SK-N-SH (cell line): Measurements from ENCODE around the gene PSD. TPM values are rescaled to one million over a fixed set of nuclear protein-coding genes. Genes with fewer than 3 reads are reported as not detected.
A peak's percentile ranks its signal among the peaks of the same experiment; 100 is the strongest.

Source experiments
- CTCF ChIA-PET: fragments of 300-600, 350-600 bp; formaldehyde crosslinking; extraction: SDS; loops from one replicate; lab custom pipeline; 2021; lab: Yijun Ruan, JAX
- POLR2A ChIA-PET: fragments of 350-600 bp; sonication (Branson Sonifier 250); formaldehyde crosslinking; extraction: SDS; loops from one replicate; lab custom pipeline; 2020; ENCODE audit warnings: antibody characterized with exemption, inconsistent platforms; lab: Yijun Ruan, JAX
- DNase-seq: peaks from one replicate; pipeline ENCODE4 v3.0.0; 2012
- H2AFZ ChIP-seq: fragments of 200-600 bp; sonication (generic); 2 replicates; pipeline ENCODE4 v1.8.1; 2016; ENCODE audit warnings: antibody characterized with exemption, mild to moderate bottlenecking, low read depth
- H3F3A ChIP-seq: fragments of 200-600 bp; sonication (generic); replicated peaks from 2 replicates; pipeline ENCODE3; 2016; ENCODE audit warnings: antibody characterized with exemption, mild to moderate bottlenecking; ENCODE audit not compliant: insufficient read depth
- H3K27ac ChIP-seq, 2 experiments: fragments of 200-500 bp in 1 of 2; fragments of 200-600 bp in 1 of 2; sonication (Bioruptor generic) in 1 of 2; sonication (generic), shearing (Covaris generic) in 1 of 2; 2 replicates each; pipeline versions ENCODE4 v1.5.1 to v1.6.1; 2014 to 2016; ENCODE audit warnings: low read depth in 2 of 2, inconsistent platforms in 1 of 2, low read length in 1 of 2, mild to moderate bottlenecking in 1 of 2, mixed read lengths in 1 of 2
- H3K27me3 ChIP-seq: fragments of 200-600 bp; sonication (generic), shearing (Covaris generic); 2 replicates; pipeline ENCODE4 v1.6.1; 2016; ENCODE audit warnings: mixed run types; ENCODE audit not compliant: insufficient read depth
- H3K36me3 ChIP-seq, 2 experiments: fragments of 200-500 bp in 1 of 2; fragments of 200-600 bp in 1 of 2; sonication (Bioruptor generic) in 1 of 2; sonication (generic) in 1 of 2; replicated peaks in 1 of 2; 2 replicates each; pipeline versions ENCODE3 to v1.5.1; 2014 to 2016; ENCODE audit warnings: low read length in 1 of 2, mild to moderate bottlenecking in 1 of 2; ENCODE audit not compliant: insufficient read depth in 2 of 2, control insufficient read depth in 1 of 2
- H3K4me1 ChIP-seq, 2 experiments: fragments of 200-500 bp in 1 of 2; fragments of 200-600 bp in 1 of 2; sonication (Bioruptor generic) in 1 of 2; sonication (generic), shearing (Covaris generic) in 1 of 2; 2 replicates each; pipeline versions ENCODE4 v1.5.1 to v1.6.1; 2014 to 2016; ENCODE audit warnings: low read depth in 1 of 2, low read length in 1 of 2, mixed run types in 1 of 2; ENCODE audit not compliant: insufficient read depth in 2 of 2, control insufficient read depth in 1 of 2
- H3K4me2 ChIP-seq: fragments of 200-600 bp; sonication (generic), shearing (Covaris generic); 2 replicates; pipeline ENCODE4 v1.6.1; 2017; ENCODE audit warnings: mixed run types
- H3K4me3 ChIP-seq, 2 experiments: fragments of 200-500 bp in 1 of 2; fragments of 200-600 bp in 1 of 2; sonication (Bioruptor generic) in 1 of 2; sonication (generic), shearing (Covaris generic) in 1 of 2; 2 replicates each; pipeline versions ENCODE4 v1.5.1 to v1.8.1; 2014 to 2016; ENCODE audit warnings: low read depth in 2 of 2, inconsistent platforms in 1 of 2, low read length in 1 of 2, mild to moderate bottlenecking in 1 of 2, mixed read lengths in 1 of 2, moderate library complexity in 1 of 2
- H3K79me2 ChIP-seq: fragments of 200-600 bp; sonication (generic); 2 replicates; pipeline ENCODE4 v1.8.1; 2017; ENCODE audit warnings: mild to moderate bottlenecking; ENCODE audit not compliant: insufficient read depth
- H3K9ac ChIP-seq: fragments of 200-600 bp; sonication (generic); 2 replicates; pipeline ENCODE4 v1.6.1; 2017; ENCODE audit warnings: mixed run types
- H3K9me2 ChIP-seq: fragments of 200-600 bp; sonication (generic); 2 replicates; pipeline ENCODE4 v1.6.1; 2017; ENCODE audit warnings: mixed run types
- H3K9me3 ChIP-seq: fragments of 200-600 bp; sonication (generic); 2 replicates; pipeline ENCODE4 v1.6.1; 2017; ENCODE audit warnings: mixed run types, mild to moderate bottlenecking, moderate library complexity
- H4K20me1 ChIP-seq: fragments of 200-600 bp; sonication (generic); 2 replicates; pipeline ENCODE4 v1.6.1; 2017; ENCODE audit warnings: mild to moderate bottlenecking, mixed run types; ENCODE audit not compliant: insufficient read depth
- CHD2 ChIP-seq: fragments of 150-350 bp; IDR thresholded peaks from 2 replicates; pipeline ENCODE4 v1.6.1; 2018; ENCODE audit warnings: low read length; ENCODE audit not compliant: partially characterized antibody
- ELF1 ChIP-seq: IDR thresholded peaks from 2 replicates; pipeline ENCODE4 v1.4.0; 2012
- EZH2phosphoT487 ChIP-seq: fragments of 200-600 bp; sonication (generic); IDR thresholded peaks from 2 replicates; pipeline ENCODE4 v1.6.1; 2017; ENCODE audit warnings: low read depth, mixed run types, mild to moderate bottlenecking, antibody characterized with exemption, moderate library complexity, borderline replicate concordance
- FOSL2 ChIP-seq: IDR thresholded peaks from 2 replicates; pipeline ENCODE4 v1.4.0; 2012; ENCODE audit warnings: low read depth, mild to moderate bottlenecking, moderate library complexity, borderline replicate concordance
- FOXM1 ChIP-seq: IDR thresholded peaks from 2 replicates; pipeline ENCODE4 v1.4.0; 2012; ENCODE audit warnings: low read depth, mild to moderate bottlenecking
- GABPA ChIP-seq: IDR thresholded peaks from 2 replicates; pipeline ENCODE4 v1.4.0; 2012; ENCODE audit warnings: low read depth, mild to moderate bottlenecking
- GATA2 ChIP-seq: sonication (generic); formaldehyde crosslinking; IDR thresholded peaks from 2 replicates; pipeline ENCODE4 v1.5.0; 2020; ENCODE audit warnings: mild to moderate bottlenecking, missing genetic modification reagents
- JUND ChIP-seq: IDR thresholded peaks from 2 replicates; pipeline ENCODE4 v1.4.0; 2012
- MXI1 ChIP-seq: IDR thresholded peaks from 2 replicates; pipeline ENCODE4 v1.6.1; 2012; ENCODE audit warnings: mild to moderate bottlenecking, low read depth, low read length, improper control_type of control experiment
- SIN3A ChIP-seq: IDR thresholded peaks from 2 replicates; pipeline ENCODE4 v1.6.1; 2012; ENCODE audit warnings: low read depth, mild to moderate bottlenecking, low read length, moderate library complexity, borderline replicate concordance
- SMC3 ChIP-seq: IDR thresholded peaks from 2 replicates; pipeline ENCODE4 v1.6.1; 2012; ENCODE audit warnings: low read depth, low read length, improper control_type of control experiment
- USF1 ChIP-seq: IDR thresholded peaks from 2 replicates; pipeline ENCODE4 v1.4.0; 2012; ENCODE audit warnings: low read depth, borderline replicate concordance
- USF2 ChIP-seq: fragments of 150-350 bp; IDR thresholded peaks from 2 replicates; pipeline ENCODE4 v1.6.1; 2017; ENCODE audit warnings: antibody characterized with exemption, low read length, low read depth, borderline replicate concordance
- ZBTB33 ChIP-seq: IDR thresholded peaks from 2 replicates; pipeline ENCODE4 v1.4.0; 2012; ENCODE audit warnings: low read depth, borderline replicate concordance
- WGBS: methylation state at CpG from one replicate; pipeline ENCODE4 v1.1.6; 2017; ENCODE audit warnings: low lambda C conversion rate; 5-methylcytosine and 5-hydroxymethylcytosine counted together
- polyA plus RNA-seq, 3 experiments: library from polyadenylated mRNA; depleted of rRNA; stranded (reverse); fragments of >200 nt; gene quantifications; 2 replicates each; pipeline ENCODE4 v1.2.3, GENCODE V29; 2012

PSD gene
- polyA plus RNA-seq, 1 of the 3 experiments (the other 2 are of a cell fraction): 0.97 TPM

DNA sequence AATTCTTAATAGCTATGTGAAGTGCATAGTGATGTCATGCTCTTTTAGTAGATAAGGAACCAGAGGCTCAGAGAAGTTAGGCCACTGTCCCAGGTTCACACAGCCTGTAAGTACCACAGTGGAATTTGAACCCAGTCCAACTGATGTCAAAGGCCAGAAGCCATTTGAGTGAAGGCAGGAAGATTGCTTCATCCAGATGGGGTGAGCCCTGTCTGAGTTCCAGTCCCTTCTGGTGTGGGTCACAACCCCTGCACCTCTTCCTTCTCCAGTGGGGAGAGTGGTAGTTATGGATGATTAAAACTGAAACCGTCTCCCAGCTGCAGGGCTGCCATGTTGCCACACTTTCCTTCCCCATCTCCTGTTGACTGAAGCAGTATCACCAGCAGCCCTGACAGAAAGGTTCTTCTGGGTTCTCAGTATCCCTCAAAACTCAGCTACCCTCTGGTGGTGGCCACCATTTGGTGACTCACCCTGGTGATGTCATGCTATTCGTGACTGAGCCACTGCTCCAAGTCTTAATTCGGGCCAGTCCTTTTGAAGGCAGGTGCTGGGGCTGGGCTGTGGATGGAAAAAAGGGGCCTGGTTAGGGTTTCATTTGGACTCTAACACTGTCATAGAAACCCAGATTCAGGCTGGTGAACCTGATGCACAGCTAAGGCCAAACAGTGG, 34.2 kb upstream of the PSD start:
- Histone ChIP-seq H3K9me3 (no peaks in the 10 kb centered on the region), H4K20me1 (no peaks in the 10 kb centered on the region), H3F3A (peaks cover 15% of the 10 kb centered on the region), H3K4me3 (no peak overlapping the region), H3K4me1 (peaks cover 0 to 10% of the 10 kb centered on the region in 2 experiments; a peak in 2 of 4 replicates), H3K9me2 (no peaks in the 10 kb centered on the region), H3K27ac (no peak overlapping the region), H3K9ac (no peak overlapping the region), H2AFZ (no peak overlapping the region), H3K36me3 (no peaks in the 10 kb centered on the region), H3K27me3 (no peaks in the 10 kb centered on the region), H3K4me2 (no peak overlapping the region), H3K79me2 (no peaks in the 10 kb centered on the region)
- no peak for DNase-seq
- WGBS: 50% methylated on average over 3 of the region's 3 CpGs
- no peak for TF ChIP-seq EZH2phosphoT487
- TF ChIP-seq JUND: peak; percentile 37; the same call in 1 of the 2 replicates
- TF ChIP-seq FOSL2: peak; percentile 46; the same call in 1 of the 2 replicates
- no peak for TF ChIP-seq ZBTB33
- TF ChIP-seq ELF1: no peak
- no peak for TF ChIP-seq USF2
- no peak for TF ChIP-seq SIN3A
- POLR2A ChIA-PET: interaction anchor here (4.1 to 4.3 kb wide), 2 partner anchors 8 to 20 kb away, joined by 19 to 27 read pairs; partner anchors contain the start of gene CUEDC2
- CTCF ChIA-PET: interaction anchor here (2.6 to 5.3 kb wide), 3 partner anchors 31 to 131 kb away, joined by 6 to 25 read pairs (median 14); partner anchors contain the start of gene FBXL15

- Histone ChIP-seq H3K9ac (peak within 1 kb of the TSS; percentile 49; the same call in 1 of the 2 replicates), H3K4me3 (peak within 1 kb of the TSS; percentile 62 to 71), H3K36me3 (no peaks in the 10 kb centered on the region), H3K9me3 (no peaks in the 10 kb centered on the region), H3K79me2 (no peaks in the 10 kb centered on the region), H3K4me2 (peak within 1 kb of the TSS; percentile 80), H3K9me2 (no peaks in the 10 kb centered on the region), H3F3A (peaks cover 15% of the 10 kb centered on the region), H3K27me3 (no peaks in the 10 kb centered on the region), H3K4me1 (peaks cover 0 to 10% of the 10 kb centered on the region in 2 experiments; a peak in 2 of 4 replicates), H4K20me1 (no peaks in the 10 kb centered on the region), H2AFZ (peak within 1 kb of the TSS; percentile 96), H3K27ac (peak within 1 kb of the TSS in 1 of 2 experiments; percentile 31; a peak in 1 of 4 replicates)
- TF ChIP-seq SMC3 (no peak), GATA2 (CRISPR knock-in tag) (no peak), FOXM1 (no peak), MXI1 (no peak), CHD2 (no peak), USF2 (no peak), USF1 (no peak), FOSL2 (no peak), EZH2phosphoT487 (no peak), GABPA (no peak)
- ChIA-PET CTCF (interaction anchor here (0.9 to 5.3 kb wide), 12 partner anchors 8 to 132 kb away, joined by 3 to 25 read pairs (median 5); partner anchors contain the start of genes CUEDC2, FBXL15 and SUFU), POLR2A (interaction anchor here (0.6 to 4.3 kb wide), 8 partner anchors 10 to 31 kb away, joined by 3 to 27 read pairs (median 5); partner anchors contain the start of genes CUEDC2 and FBXL15)
- 60% methylated on average over 20 of the region's 28 CpGs for WGBS
- DNase-seq: no peak
Measured at GRCh38 chr10:102451105-102451969, 32.8 kb upstream of the PSD start, which contains the start of gene C10orf95. C10orf95 (minus strand) TSS chr10:102451543; CDS start chr10:102451093, 450 bp downstream.
